ENCODE results near the gene RPS6KB2. TPM values are rescaled to one million over a fixed set of nuclear protein-coding genes. Genes with fewer than 3 reads are reported as not detected.

RPS6KB2 gene
- total and polyA plus RNA-seq, 9 of the 15 experiments (the other 6 are each of a cell fraction or from before 2014, with no cell fraction given), result 0.42 to 122 (median 82.6) TPM

GRCh38 chr11:67401495-67402191 is 26.7 kb upstream of the RPS6KB2 start, which contains the start of gene PPP1CA (continued):
- no peak for TF ChIP-seq FOXM1 (IDR thresholded peaks at IDR 0.05; ENCODE audit: low read depth)
- no peak for TF ChIP-seq FOXM1 (CRISPR knock-in tag; IDR thresholded peaks at IDR 0.05; ENCODE audit: low read depth)
- TF ChIP-seq MTA3 (IDR thresholded peaks at IDR 0.05; ENCODE audit: borderline replicate concordance), result peak; percentile 14; the same call in 1 of the 2 replicates
- peak; percentile 38; the same call in 1 of the 2 replicates for TF ChIP-seq EGR1 (conservative IDR thresholded peaks at IDR 0.05)
- TF ChIP-seq DIDO1 (tag; IDR thresholded peaks at IDR 0.05; ENCODE audit: low read depth), result no peak
- peak; percentile 19; the same call in 1 of the 2 replicates for TF ChIP-seq HDAC8 (tag; IDR thresholded peaks at IDR 0.05)
- TF ChIP-seq CEBPG (CRISPR knock-in tag; IDR thresholded peaks at IDR 0.05), result no peak
- no peak for TF ChIP-seq CEBPG (tag; conservative IDR thresholded peaks at IDR 0.05 in 1 of 2, IDR thresholded peaks at IDR 0.05 in 1 of 2)
- no peak for TF ChIP-seq AFF4 (CRISPR knock-in tag; IDR thresholded peaks at IDR 0.05)
- TF ChIP-seq NFYB (IDR thresholded peaks at IDR 0.05; ENCODE audit: extremely low read depth, insufficient read length), result no peak
- peak; percentile 63 for TF ChIP-seq PML (IDR thresholded peaks at IDR 0.05; ENCODE audit: low read length)
- TF ChIP-seq TAF15 (IDR thresholded peaks at IDR 0.05; ENCODE audit: low read depth, low read length), result no peak
- no peak for TF ChIP-seq C11orf30 (IDR thresholded peaks at IDR 0.05; ENCODE audit: low read depth)
- no peak for TF ChIP-seq XRCC4 (IDR thresholded peaks at IDR 0.05; ENCODE audit: extremely low read depth, insufficient read depth, insufficient read length)
- TF ChIP-seq SIRT6 (IDR thresholded peaks at IDR 0.05; ENCODE audit: low read depth, low read length), result no peak
- TF ChIP-seq ESRRB (CRISPR knock-in tag; IDR thresholded peaks at IDR 0.05; ENCODE audit: borderline replicate concordance), result no peak
- TF ChIP-seq HDGF (IDR thresholded peaks at IDR 0.05), result no peak
- 0 out of 2 replicates have a peak, but pooled peaks have one; percentile 22 for TF ChIP-seq HCFC1 (IDR thresholded peaks at IDR 0.05; ENCODE audit: low read depth, low read length)

Data from K562 (cell line).